Stimulated activated naive CD8-positive, alpha-beta T cell treated with anti-CD3 and anti-CD28 coated beads, Interleukin-15, amount 100 ng/mL, for 72 hours (primary cell): Measurements from ENCODE around the gene SLC37A1.

Source experiments
- ATAC-seq: fragments of 150-1000 bp; cut with Tn5 transposase; 2 replicates; pipeline ENCODE4 v1.10.0; 2021; ENCODE audit warnings: mild to moderate bottlenecking, moderate library complexity
- DNase-seq, 2 donors: peaks; one replicate each; pipeline ENCODE4 v3.0.0; 2021 to 2022
- H3K27ac Mint-ChIP-seq, 2 donors: one replicate each; pipeline ENCODE4 v1.8.0; 2022; ENCODE audit warnings: mild to moderate bottlenecking in 2 of 2, mixed read lengths in 2 of 2, moderate library complexity in 2 of 2
- H3K27me3 Mint-ChIP-seq: one replicate; pipeline ENCODE4 v1.8.0; 2022; ENCODE audit warnings: mixed read lengths
- H3K4me1 Mint-ChIP-seq: one replicate; pipeline ENCODE4 v1.8.0; 2022; ENCODE audit warnings: mild to moderate bottlenecking, mixed read lengths
- H3K4me3 Mint-ChIP-seq, 2 donors: one replicate each; pipeline ENCODE4 v1.8.0; 2022; ENCODE audit warnings: mild to moderate bottlenecking in 2 of 2, mixed read lengths in 2 of 2, moderate library complexity in 1 of 2
- H3K9me3 Mint-ChIP-seq, 2 donors: one replicate each; pipeline ENCODE4 v1.8.0; 2022; ENCODE audit warnings: mixed read lengths in 2 of 2

The SLC37A1 gene

GRCh38 chr21:42562816-42563215 is 49.2 kb downstream of the SLC37A1 start:
- ATAC-seq (no peak), DNase-seq (no peak)
- H3K4me1 Mint-ChIP-seq, result no peaks in the 10 kb centered on the region
- no peaks in the 10 kb centered on the region for H3K27me3 Mint-ChIP-seq
- H3K27ac Mint-ChIP-seq, result no peak overlapping the region
- H3K9me3 Mint-ChIP-seq, result no peaks in the 10 kb centered on the region
- H3K4me3 Mint-ChIP-seq, result no peak overlapping the region

GRCh38 chr21:42563261-42563660 is 49.6 kb downstream of the SLC37A1 start:
- Mint-ChIP-seq H3K4me1 (no peaks in the 10 kb centered on the region), H3K27me3 (no peaks in the 10 kb centered on the region), H3K4me3 (no peak overlapping the region), H3K9me3 (no peaks in the 10 kb centered on the region), H3K27ac (no peak overlapping the region)
- DNase-seq, result no peak
- ATAC-seq, result no peak

GRCh38 chr21:42563686-42564085 is 50.0 kb downstream of the SLC37A1 start:
- Mint-ChIP-seq H3K4me1 (no peaks in the 10 kb centered on the region), H3K27ac (peak overlapping the region in 1 of 2 donors; percentile 34), H3K4me3 (no peak overlapping the region), H3K9me3 (no peaks in the 10 kb centered on the region), H3K27me3 (no peaks in the 10 kb centered on the region)
- ATAC-seq, result no peak
- DNase-seq, result no peak

- Mint-ChIP-seq H3K27me3 (no peaks in the 10 kb centered on the region), H3K9me3 (no peaks in the 10 kb centered on the region), H3K4me3 (no peak overlapping the region), H3K4me1 (no peaks in the 10 kb centered on the region), H3K27ac (peak overlapping the region in 1 of 2 donors; percentile 8)
- ATAC-seq (no peak), DNase-seq (peak in 1 of 2 donors; percentile 5)
Observed at GRCh38 chr21:42564561-42564971, 50.9 kb downstream of the SLC37A1 start.

- peak in 1 of 2 donors; percentile 7 for DNase-seq
- no peaks in the 10 kb centered on the region for H3K9me3 Mint-ChIP-seq
- H3K27me3 Mint-ChIP-seq, result no peaks in the 10 kb centered on the region
- no peaks in the 10 kb centered on the region for H3K4me1 Mint-ChIP-seq
- no peak overlapping the region for H3K4me3 Mint-ChIP-seq
- no peak for ATAC-seq
- peak overlapping the region in 1 of 2 donors; percentile 33 for H3K27ac Mint-ChIP-seq
Observed at GRCh38 chr21:42565206-42565810, 51.7 kb downstream of the SLC37A1 start.

- peak overlapping the region in 1 of 2 donors; percentile 19 for H3K27ac Mint-ChIP-seq
- DNase-seq (peak in 1 of 2 donors; percentile 7), ATAC-seq (no peak)
- no peaks in the 10 kb centered on the region for H3K27me3 Mint-ChIP-seq
- H3K4me3 Mint-ChIP-seq, result no peak overlapping the region
- no peaks in the 10 kb centered on the region for H3K9me3 Mint-ChIP-seq
- H3K4me1 Mint-ChIP-seq, result no peaks in the 10 kb centered on the region
Observed at GRCh38 chr21:42565886-42566523, 52.4 kb downstream of the SLC37A1 start.

- no peak for ATAC-seq
- no peaks in the 10 kb centered on the region for H3K9me3 Mint-ChIP-seq
- H3K27ac Mint-ChIP-seq, result no peak overlapping the region
- H3K4me1 Mint-ChIP-seq, result no peaks in the 10 kb centered on the region
- no peak for DNase-seq
- H3K27me3 Mint-ChIP-seq, result no peaks in the 10 kb centered on the region
- no peak overlapping the region for H3K4me3 Mint-ChIP-seq
Observed at GRCh38 chr21:42566524-42567213, 53.0 kb downstream of the SLC37A1 start.

GRCh38 chr21:42567214-42567555 is 53.5 kb downstream of the SLC37A1 start:
- no peak for ATAC-seq

GRCh38 chr21:42567861-42568260 is 54.2 kb downstream of the SLC37A1 start:
- Mint-ChIP-seq H3K27ac (peak overlapping the region in 1 of 2 donors; percentile 80), H3K9me3 (no peaks in the 10 kb centered on the region), H3K4me1 (no peaks in the 10 kb centered on the region), H3K4me3 (no peak overlapping the region), H3K27me3 (no peaks in the 10 kb centered on the region)
- DNase-seq, result peak in 1 of 2 donors; percentile 0
- no peak for ATAC-seq

More at GRCh38 chr21:42567214-42567555, 53.5 kb downstream of the SLC37A1 start:
- H3K9me3 Mint-ChIP-seq, result no peaks in the 10 kb centered on the region
- DNase-seq, result peak in 1 of 2 donors; percentile 5
- no peaks in the 10 kb centered on the region for H3K4me1 Mint-ChIP-seq
- no peaks in the 10 kb centered on the region for H3K27me3 Mint-ChIP-seq
- H3K27ac Mint-ChIP-seq, result no peak overlapping the region
- H3K4me3 Mint-ChIP-seq, result no peak overlapping the region

- Mint-ChIP-seq H3K9me3 (no peaks in the 10 kb centered on the region), H3K27ac (no peak overlapping the region), H3K4me3 (peak overlapping the region in 1 of 2 donors; percentile 32), H3K27me3 (no peaks in the 10 kb centered on the region), H3K4me1 (no peaks in the 10 kb centered on the region)
- ATAC-seq, result no peak
- peak in 1 of 2 donors; percentile 0 for DNase-seq
Observed at GRCh38 chr21:42568376-42568775, 54.7 kb downstream of the SLC37A1 start.

GRCh38 chr21:42568866-42569731 is 55.4 kb downstream of the SLC37A1 start:
- Mint-ChIP-seq H3K4me3 (no peak overlapping the region), H3K27ac (no peak overlapping the region), H3K27me3 (no peaks in the 10 kb centered on the region), H3K4me1 (no peaks in the 10 kb centered on the region), H3K9me3 (no peaks in the 10 kb centered on the region)
- peak in 1 of 2 donors; percentile 8 for DNase-seq
- ATAC-seq, result no peak

- no peaks in the 10 kb centered on the region for H3K27me3 Mint-ChIP-seq
- no peak overlapping the region for H3K27ac Mint-ChIP-seq
- ATAC-seq, result no peak
- H3K9me3 Mint-ChIP-seq, result no peaks in the 10 kb centered on the region
- H3K4me1 Mint-ChIP-seq, result no peaks in the 10 kb centered on the region
- H3K4me3 Mint-ChIP-seq, result no peak overlapping the region
- peak in 1 of 2 donors; percentile 4 for DNase-seq
Observed at GRCh38 chr21:42569732-42570301, 56.2 kb downstream of the SLC37A1 start.

- peak in 1 of 2 donors; percentile 3 for DNase-seq
- ATAC-seq, result no peak
- Mint-ChIP-seq H3K27me3 (no peaks in the 10 kb centered on the region), H3K4me3 (no peak overlapping the region), H3K4me1 (no peaks in the 10 kb centered on the region), H3K27ac (peak overlapping the region in 1 of 2 donors; percentile 9), H3K9me3 (no peaks in the 10 kb centered on the region)
Observed at GRCh38 chr21:42570362-42570761, 56.7 kb downstream of the SLC37A1 start.

GRCh38 chr21:42570841-42571387 is 57.3 kb downstream of the SLC37A1 start:
- H3K9me3 Mint-ChIP-seq, result peaks cover 2 to 3% of the 10 kb centered on the region in 2 donors
- DNase-seq, result peak in 1 of 2 donors; percentile 4
- H3K4me3 Mint-ChIP-seq, result no peak overlapping the region
- no peaks in the 10 kb centered on the region for H3K4me1 Mint-ChIP-seq
- no peaks in the 10 kb centered on the region for H3K27me3 Mint-ChIP-seq
- H3K27ac Mint-ChIP-seq, result peak overlapping the region in 1 of 2 donors; percentile 9
- ATAC-seq, result no peak
